Amniotic stem cell (primary cell): ENCODE data around the gene SLC6A7.
"Not testable (repeated sequence)": the region's sequence is repeated elsewhere in the genome, so short reads cannot be mapped to it uniquely, and the experiment has no call there.

Experiments used
- DNase-seq: peaks from one replicate; lab custom pipeline; 2025; lab: John Stamatoyannopoulos, UW

Gene SLC6A7

GRCh38 chr5:150243590-150243989, 53.7 kb downstream of the SLC6A7 start:
- DNase-seq: no peak

DNA sequence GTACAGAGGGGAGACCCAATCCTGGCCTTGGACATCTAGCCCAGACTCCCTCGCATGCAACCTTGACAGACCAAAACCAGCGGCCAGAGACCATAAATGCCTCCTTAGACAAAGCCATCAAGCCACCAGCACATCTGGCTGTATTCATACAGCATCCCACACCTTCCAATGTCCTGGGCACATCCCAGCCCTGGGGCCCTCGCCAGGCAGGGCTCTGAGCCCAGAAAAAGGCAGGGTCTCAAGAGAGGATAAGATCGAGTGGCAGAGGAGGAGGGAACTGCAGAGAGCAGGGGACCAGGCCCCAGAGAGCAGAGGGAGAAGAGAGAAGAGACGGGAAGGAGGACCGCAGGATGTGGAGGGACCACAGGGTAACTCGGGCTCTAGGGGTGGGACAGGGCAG, 54.3 kb downstream of the SLC6A7 start:
- DNase-seq: no peak

GRCh38 chr5:150245111-150245789, 55.4 kb downstream of the SLC6A7 start:
- no peak for DNase-seq

DNA sequence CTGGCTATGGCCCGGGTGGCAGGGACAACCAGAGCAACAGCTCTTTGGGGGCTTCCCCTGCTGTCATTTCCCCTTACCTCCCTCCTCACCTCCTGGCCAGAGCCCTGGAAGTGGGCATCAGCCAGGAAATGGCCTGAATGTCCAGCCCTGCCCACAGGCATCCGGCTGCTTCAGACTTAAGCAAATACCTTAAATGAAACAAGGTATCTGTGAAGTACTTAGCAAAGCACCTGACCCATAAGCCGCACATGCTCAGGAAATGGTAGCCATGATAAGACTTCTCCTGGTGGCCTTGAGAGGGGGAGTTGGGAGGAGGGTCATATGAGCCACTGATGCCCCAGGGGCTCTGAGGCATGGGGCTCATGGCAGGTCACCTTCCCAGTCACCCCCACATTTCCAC, 55.9 kb downstream of the SLC6A7 start:
- no peak for DNase-seq

DNA sequence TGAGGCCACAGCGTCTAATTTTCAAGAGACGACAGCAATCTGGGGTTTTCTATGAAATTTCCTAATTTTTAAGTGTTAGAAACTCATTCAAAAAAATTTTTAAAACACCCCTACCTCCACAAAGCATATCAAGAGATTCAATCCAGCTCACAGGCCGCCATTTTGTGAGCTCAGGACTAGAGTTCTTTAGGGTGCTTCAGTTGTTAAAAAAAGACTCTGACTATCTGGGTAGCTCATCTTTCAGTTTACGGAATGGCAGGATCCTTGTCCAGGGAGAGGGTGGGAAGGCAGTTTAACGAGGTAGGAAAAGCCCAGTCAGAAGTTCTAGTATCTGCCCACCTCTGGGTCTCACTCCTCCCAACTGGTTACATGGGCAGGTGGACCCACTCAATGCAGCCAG, 56.6 kb downstream of the SLC6A7 start:
- DNase-seq: no peak

DNA sequence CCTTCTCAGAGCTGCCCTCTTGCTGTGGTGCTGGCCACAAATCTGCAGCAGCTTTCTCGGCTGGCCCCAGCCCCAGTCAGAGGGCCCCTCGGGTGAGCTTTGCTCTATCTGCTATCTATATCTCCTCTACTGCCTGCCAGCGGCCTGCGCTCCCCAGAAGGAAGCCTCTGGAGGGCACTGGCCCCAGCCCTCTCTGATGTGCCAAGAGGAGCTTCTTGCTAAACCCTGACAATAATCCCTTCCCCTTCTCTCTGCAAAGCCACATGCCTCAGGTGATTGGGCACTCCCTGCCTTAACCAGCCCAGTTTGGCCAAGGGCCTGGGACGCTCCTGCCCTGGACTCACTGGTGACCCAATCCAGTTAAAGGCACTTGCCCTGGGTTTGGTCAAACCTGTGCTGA, 57.0 kb downstream of the SLC6A7 start:
- no peak for DNase-seq

GRCh38 chr5:150247726-150248125, 57.9 kb downstream of the SLC6A7 start:
- DNase-seq: no peak

GRCh38 chr5:150248493-150248892, 58.6 kb downstream of the SLC6A7 start:
- DNase-seq: not testable (repeated sequence)

DNA sequence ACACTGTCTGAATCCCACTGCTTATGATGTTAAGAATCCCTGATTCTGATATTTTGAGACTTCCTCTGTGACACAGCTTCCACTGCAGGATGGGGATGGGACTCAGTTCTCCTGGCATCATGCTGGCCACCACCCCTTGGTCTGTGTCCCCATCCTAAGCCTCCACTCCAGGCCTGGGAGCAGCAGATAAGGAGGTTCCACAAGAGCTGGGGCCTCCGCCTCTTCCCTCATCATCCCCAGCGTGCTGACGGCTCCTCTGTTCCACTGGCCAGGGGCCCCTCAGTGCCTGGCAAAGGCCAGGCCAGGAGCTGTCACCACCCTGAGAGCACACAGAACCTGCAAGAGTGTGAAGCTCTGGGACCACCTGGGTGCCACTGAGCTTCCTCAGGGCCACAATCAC, 59.1 kb downstream of the SLC6A7 start:
- DNase-seq: no peak

DNA sequence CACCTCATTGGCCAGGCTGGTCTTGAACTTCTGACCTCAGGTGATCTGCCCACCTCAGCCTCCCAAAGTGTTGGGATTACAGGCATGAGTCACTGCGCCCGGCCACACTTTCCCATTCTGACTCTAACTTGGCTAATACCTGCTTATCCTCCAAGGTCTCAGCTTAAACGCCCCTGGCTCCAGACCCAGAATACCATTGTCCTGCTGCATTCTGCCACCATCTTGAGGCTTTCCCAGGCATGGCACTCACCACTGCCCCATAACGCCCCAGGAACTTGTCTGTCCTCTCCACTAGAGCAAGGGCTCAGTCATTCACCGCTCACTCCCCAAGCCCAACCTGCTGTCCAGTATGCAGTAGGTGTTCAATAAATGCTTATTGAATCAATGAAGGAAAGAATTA, 59.9 kb downstream of the SLC6A7 start:
- DNase-seq: no peak

GRCh38 chr5:150251504-150251903, 61.6 kb downstream of the SLC6A7 start:
- DNase-seq: no peak

- DNase-seq: no peak
Observed at GRCh38 chr5:150252489-150252888, 62.6 kb downstream of the SLC6A7 start.

- DNase-seq: no peak
Observed at GRCh38 chr5:150253416-150254208, 63.8 kb downstream of the SLC6A7 start.

- DNase-seq: no peak
Observed at GRCh38 chr5:150254363-150254762, 64.5 kb downstream of the SLC6A7 start.

GRCh38 chr5:150254774-150255173, 64.9 kb downstream of the SLC6A7 start:
- DNase-seq: no peak

GRCh38 chr5:150255659-150256409, 66.0 kb downstream of the SLC6A7 start:
- DNase-seq: no peak

- no peak for DNase-seq
Observed at GRCh38 chr5:150256410-150257064, 66.7 kb downstream of the SLC6A7 start.

- DNase-seq: no peak
Observed at GRCh38 chr5:150257424-150257823, 67.6 kb downstream of the SLC6A7 start.

DNA sequence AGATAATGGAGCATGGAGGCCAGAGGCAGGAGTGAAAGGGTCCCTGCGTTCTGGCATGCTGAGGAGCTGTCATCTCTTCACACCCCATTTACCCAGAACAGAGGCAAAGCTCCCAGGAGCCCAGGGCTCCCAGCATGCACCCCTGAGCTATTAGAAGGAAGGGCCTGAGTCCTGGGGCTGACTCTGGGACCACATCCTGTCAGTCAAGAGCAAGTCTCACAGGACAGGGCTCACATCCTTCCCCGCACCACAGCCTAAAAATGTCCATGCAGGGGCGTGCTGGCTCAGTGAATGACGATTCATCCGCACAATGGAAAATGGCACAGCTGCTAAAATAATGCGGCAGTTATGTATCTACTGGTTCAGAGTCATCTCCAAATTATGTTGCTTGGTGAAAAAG, 68.3 kb downstream of the SLC6A7 start:
- no peak for DNase-seq
